Activated naive CD4-positive, alpha-beta T cell (primary cell): ENCODE results near the gene CMTM8.

ENCODE experiments used
- DNase-seq, 4 experiments: peaks; one replicate each; lab custom pipeline; 2025; lab: John Stamatoyannopoulos, UW

The CMTM8 gene

DNA sequence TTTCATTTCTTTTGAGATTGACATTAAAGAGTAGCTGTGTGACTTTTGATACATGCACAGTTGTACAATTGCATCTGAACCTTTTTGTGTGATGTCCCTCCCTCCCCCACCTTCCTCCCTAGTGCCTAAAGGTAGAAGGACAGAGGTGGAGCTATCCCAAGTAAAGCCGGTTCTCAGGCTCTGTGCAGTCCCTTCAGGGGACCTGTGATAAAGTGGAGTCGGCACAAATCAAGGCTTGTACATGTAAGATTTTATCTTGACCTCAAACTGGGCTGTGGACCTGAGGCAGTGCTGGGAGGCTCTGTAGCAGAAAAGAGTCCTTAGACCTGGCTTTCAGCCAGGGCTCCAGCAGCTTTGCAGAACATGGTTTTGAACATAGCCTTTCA lies 97.6 kb downstream of the CMTM8 start:
- DNase-seq: no peak

GRCh38 chr3:32337505-32337904 lies 99.0 kb downstream of the CMTM8 start:
- DNase-seq: no peak

GRCh38 chr3:32340039-32340438 lies 101.6 kb downstream of the CMTM8 start:
- DNase-seq: no peak

DNA sequence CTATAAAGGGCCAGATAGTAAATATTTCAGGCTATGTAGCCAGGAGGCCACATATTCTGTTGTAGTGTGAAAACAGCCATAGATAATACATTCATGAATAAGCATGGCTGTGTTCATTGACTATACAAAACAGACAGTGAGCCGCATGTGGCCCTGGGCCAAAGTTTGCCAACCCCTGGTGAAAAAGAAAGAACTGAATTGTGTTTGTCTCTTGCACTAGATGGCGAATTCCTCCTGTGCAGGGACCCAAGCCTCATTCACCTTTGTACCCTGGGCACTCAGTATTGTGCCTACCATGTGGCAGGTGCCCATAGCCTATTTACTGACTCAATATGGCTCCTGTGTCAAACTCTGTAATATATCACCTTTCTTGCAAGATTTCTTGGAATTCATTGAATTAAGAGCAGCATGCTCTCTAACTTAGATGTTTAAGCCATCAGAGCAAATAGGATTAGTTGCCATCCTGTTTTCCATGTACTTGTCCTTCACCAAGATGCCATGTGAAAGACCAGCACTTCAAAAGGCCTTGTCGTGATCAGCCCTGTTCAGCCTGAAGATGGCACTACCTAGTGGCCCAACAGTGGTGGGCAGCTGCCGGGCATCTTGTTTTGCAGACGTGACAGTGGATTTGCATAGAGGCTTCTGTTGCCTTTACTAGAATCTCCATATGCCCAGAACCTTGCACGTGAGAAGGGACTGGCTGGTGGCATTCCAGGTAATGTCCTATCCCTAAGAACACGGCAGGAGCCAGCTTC lies 102.3 kb downstream of the CMTM8 start:
- no peak for DNase-seq

GRCh38 chr3:32347343-32348125 lies 109.1 kb downstream of the CMTM8 start:
- DNase-seq: no peak

- no peak for DNase-seq
Measured at GRCh38 chr3:32349184-32349583, 110.7 kb downstream of the CMTM8 start.

DNA sequence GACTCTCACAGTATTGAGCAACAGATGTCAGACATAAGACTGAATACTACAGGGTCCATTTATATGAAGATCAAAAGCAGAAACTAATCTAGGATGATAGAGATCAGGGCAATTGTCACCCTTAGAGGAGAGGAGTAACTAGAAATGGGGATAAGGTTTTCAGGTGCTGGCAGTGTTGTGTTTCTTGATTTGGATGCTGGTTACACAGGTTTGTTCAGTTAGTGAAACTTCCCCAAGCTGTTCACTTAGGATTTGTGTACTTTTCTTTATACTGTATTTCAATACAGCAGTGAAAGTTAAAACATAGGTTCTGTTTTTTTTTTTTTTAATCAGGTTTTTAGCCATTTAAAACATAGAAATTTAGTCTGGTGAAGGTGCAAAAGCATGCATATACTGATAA lies 114.1 kb downstream of the CMTM8 start:
- DNase-seq: no peak

DNA sequence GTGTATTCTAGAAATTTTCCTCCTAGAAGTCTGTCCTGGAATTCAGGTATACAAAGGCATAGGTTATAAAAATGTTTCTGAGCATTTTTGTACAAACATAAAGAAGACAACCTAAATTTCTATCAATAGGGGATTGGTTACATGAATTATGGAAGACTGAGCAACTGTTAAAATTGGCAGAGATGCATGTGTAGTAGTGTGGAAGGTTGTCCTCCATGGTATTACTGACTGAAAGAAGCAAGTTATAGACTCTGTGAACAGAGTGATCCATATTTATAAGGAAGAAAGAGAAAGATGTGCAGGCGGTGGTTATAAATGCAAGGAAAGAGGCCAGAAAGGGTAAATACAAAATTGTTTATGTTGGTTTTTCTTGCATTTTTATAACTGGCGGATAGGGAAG lies 114.9 kb downstream of the CMTM8 start:
- DNase-seq: no peak

GRCh38 chr3:32354362-32354778 lies 115.9 kb downstream of the CMTM8 start:
- DNase-seq: no peak

DNA sequence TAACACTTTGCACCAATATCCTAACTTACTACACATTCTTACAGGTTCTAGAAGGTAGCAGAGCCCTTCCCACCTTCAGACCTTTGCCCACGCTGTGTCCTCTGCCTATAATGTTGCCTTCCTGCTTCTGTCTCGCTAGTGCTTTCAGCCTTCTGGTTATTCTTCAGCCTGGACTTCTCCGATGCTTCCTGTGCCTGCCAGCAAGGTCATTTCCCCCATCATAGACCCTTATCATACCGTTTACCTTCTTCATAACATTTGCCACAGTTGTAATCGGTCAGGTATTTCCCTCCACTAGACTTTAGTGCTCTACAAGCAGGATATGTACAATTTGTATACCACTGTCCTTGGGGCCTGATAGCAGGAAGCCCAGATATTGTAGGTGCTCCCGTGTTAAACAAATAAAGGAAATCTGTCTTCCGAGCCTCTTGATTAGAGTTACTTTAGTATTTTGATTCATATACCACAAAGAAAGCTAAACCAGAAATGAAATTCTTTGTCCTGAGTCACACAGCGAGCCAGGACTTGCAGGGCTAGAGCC lies 117.3 kb downstream of the CMTM8 start:
- no peak for DNase-seq

GRCh38 chr3:32359766-32360492 lies 121.4 kb downstream of the CMTM8 start:
- no peak for DNase-seq

DNA sequence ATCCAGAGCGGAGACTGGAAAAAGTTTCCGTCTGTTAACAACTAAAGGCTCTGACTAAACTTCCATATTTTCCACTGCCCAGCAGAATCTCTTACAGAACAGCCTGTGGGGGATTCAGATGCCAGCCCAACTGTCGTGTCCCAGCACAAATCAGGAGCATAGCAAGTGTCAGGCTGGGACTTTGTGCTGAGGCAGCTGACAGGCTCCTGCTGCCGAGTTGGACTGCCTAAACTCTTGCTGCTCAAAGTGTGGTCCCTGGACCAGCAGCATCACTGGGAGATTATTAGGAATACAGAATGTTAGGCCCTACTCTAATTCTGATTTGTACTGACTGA lies 122.0 kb downstream of the CMTM8 start:
- no peak for DNase-seq

- DNase-seq: no peak
Measured at GRCh38 chr3:32366638-32367397, 128.3 kb downstream of the CMTM8 start.

DNA sequence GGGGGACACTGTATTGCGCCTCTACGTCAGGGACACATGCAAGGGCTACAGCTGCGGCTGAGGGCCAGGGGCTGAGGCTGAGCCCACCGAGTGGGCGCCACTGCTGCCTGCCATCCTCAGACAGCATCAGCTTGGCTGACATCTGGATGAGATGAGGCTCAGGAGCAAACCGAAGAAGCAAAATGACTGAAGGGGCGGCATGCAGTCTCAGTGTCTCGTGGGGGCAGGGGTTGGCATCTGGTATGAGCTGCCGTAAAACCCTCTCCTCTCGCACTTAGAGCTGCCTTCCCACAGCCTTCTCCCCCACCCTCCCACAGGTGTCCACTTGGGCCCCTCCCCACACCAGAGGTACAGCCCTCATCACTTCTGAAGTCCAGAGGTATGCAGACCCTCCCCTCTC lies 129.0 kb downstream of the CMTM8 start:
- no peak for DNase-seq

DNA sequence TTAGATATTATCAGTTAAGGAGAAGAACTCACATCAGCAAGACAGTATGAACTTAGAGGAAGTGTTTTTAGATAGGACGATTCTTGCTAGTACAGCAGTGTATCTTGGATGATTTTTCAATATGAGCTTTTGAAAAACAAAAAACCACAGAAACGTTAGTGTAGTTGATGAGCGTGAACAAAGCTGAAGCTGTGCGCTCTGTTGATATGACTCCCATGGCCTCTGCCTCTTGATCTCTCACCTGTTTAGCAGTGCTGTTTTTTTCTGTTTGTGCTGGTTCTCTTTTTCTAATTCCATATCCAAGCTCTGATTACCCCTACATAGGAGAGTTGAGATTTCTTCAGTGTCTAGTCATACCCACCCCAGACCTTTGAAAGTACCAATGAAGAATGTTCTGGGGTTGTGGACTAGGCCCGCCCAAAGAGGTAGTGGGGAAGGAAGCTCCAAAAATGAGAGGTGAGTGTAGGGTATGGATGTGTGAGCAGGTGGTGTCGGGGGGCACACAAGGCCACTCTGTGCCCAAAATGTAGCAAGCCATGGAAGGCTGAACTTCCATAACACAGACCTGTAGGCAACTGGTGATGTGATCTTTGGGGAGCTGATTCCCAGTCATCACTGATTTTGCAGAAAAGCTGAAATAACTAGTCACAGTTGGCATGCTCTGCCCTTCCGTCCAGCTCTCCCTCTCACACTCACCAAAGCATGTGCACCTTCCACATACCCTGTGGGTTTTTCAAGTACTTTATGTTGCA lies 133.2 kb downstream of the CMTM8 start:
- peak in 1 of 4 experiments; percentile 9 for DNase-seq

- DNase-seq: no peak
Measured at GRCh38 chr3:32372213-32372490, 133.7 kb downstream of the CMTM8 start.

GRCh38 chr3:32373276-32373675 lies 134.8 kb downstream of the CMTM8 start:
- DNase-seq: no peak

- no peak for DNase-seq
Measured at GRCh38 chr3:32373844-32374243, 135.4 kb downstream of the CMTM8 start.

DNA sequence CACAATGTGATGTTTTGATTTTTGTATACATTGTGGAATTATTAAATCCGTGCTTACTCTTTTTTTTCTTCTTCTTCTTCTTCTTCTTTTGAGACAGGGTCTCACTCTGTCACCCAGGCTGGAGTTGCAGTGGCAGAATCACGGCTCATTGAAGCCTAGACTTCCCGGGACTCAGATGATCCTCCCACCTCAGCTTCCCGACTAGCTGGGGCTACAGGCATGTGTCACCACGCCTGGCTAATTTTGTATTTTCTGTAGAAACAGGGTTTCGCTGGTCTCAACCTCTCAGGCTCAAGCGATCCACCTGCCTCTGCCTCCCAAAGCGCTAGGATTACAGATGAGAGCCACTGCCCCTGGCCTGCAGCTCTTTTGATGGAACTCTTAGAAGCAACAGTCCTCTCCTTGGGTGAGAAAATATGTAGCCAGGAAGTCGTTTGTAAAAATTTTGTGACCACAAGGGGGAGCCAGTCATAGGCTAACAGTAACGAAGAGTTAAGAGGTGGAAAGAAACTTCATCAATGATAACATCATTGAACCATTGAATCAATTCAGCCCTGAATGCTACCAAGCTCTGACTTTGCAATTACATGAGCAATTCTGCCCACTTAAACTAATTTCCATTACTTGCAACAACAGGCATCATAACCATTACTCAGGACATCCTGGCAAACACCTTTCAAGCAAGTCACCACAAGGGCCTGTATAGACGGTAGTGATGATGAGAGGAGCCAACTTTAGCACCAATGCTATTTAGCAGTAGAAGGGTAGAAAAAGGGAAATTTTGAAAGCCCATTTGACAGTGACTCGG lies 136.5 kb downstream of the CMTM8 start:
- DNase-seq: peak in 3 of 4 experiments; percentile 5 to 30 (median 6)

- no peak for DNase-seq
Measured at GRCh38 chr3:32375596-32375930, 137.1 kb downstream of the CMTM8 start.

DNA sequence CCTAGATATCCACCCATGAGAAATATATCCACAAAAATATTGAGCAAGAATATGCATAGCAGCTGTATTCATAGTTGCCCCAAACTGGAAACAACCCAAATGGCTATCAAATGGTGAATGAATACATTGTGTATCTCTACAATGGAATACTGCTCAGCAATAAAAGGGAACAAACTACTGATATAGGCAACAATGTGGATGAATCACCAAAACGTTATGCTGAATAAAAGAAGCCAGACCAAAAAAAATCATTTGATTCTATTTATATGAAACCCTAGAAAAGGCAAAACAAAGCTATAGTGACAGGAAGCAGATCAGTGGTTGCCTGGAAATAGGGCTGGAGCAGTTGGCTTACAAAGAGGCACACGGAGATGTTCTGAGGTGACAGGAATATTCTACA lies 137.6 kb downstream of the CMTM8 start:
- DNase-seq: no peak
